ENCODE measurements around the gene SHB.
A peak's percentile ranks its signal among the peaks of the same experiment; 100 is the strongest.
"Not testable (repeated sequence)": the region's sequence is repeated elsewhere in the genome, so short reads cannot be mapped to it uniquely, and the experiment has no call there.

Gene SHB

DNA sequence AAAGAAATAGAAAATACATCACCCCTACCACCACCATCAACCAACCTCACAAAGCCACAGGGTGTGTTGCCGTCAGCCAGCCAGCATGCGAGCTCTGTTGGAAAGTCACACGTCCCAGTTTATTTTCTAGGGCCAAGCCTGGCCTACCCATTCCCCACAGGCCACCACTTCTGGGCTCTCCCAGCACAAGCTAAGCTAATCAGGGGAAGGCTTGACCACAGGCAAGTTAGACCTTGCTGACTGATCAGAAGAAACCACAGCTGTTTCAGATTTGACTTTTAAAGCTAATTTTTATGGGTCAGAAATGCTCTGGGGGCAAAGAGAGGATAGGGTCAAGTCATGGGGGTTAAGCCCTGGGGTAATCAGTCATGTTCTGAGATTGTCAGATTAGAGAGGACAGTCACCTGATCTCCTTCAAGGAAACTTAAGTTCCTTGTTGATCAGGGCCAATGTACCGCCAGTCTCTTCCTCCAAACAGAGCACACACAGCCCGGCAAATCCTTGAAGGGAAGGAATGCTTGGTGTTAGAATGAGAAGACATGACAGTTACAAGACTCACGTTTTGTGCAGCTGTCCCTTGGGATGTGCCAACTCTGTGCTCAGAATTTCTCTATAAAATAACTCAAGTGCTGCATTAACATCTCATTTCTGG lies 7.6 kb downstream of the SHB start:
- DNase-seq, result no peak

DNA sequence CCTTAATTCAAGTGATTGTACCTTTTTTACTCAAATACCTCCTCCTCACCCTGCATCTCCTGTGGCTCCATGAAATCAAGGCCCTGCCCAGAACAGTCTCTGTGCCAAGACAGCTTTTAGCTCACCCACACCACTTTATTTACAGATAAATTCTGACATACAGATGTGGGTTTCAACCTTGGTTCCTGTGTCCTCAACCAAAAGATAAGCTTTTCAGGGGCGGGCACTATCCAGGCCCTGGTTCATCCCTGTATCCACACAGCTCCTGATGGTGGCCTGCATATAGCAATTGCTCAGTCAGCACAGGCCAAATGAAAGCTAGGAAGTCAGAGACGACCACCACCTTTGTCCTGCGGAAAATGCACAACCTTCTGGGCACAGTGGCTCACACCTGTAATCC lies 8.3 kb downstream of the SHB start:
- no peak for DNase-seq

DNA sequence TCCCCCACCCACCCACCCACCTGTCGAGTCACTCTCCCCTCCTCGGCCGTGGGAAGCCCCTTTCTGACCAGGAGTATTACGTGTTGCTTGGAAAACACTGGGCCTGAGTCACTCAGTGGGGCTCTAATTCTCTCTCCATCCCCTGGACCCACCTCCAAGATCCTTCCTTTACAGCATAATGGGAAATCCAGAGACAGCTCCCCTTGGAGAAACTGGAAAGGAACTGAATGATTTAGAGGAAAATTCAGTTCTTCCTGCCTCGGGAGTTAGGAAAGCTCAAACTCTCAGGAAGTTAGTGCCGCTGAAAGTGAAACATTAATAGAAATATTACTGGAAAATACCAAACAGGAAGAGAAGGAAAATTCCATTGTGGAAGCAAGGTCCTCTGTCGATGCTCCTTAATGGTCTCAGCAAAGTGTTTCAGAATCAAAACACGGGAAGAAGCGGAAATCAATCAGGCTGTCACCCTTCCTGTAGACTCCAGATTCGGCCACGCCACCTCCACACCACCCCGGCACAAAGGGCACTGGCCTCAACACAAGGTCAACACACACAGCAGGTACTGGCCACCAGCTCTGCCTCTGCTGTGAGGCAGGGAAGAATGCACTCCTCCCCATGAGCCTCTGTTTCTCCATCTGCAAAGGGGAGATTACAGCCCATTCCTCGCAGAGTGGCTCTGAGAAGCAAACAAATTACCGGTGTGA lies 9.6 kb downstream of the SHB start:
- no peak for DNase-seq

DNA sequence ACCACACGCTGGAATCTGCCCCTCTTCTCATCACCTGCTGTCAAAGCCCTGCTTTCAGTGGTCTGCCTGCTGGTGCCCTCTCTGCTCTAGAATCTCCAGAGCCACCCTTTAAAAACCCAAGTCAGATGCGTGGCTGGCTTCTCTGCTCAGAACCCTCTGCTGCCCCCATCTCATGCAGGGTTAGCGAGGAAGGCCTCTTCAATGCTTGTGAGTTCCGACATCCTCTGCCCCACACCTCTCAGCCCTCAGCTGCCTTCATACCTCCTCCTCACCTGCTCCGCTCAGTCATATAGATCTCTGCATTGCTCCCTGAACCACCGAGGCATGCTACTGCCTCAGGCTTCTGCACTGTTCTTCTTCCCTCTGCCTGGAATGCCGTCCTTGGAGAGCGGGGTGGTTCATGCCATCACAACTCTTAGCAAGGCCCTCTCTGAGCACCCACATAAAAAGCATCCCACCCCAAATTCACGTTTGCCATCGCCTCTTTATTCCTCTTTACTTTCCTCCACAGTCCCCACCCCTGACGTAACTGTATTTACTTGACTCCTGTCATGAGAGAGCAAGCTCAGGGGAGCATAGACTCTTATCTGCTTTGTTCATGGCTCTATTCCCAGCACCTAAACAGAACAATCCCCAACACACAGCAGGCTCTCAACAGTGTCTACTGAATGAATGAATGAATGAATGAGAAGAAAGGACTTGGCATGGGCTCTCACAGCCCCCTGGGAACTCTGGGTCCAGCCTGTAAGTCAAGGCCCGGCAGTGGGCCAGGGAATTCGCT lies 10.4 kb downstream of the SHB start:
- DNase-seq, result no peak

DNA sequence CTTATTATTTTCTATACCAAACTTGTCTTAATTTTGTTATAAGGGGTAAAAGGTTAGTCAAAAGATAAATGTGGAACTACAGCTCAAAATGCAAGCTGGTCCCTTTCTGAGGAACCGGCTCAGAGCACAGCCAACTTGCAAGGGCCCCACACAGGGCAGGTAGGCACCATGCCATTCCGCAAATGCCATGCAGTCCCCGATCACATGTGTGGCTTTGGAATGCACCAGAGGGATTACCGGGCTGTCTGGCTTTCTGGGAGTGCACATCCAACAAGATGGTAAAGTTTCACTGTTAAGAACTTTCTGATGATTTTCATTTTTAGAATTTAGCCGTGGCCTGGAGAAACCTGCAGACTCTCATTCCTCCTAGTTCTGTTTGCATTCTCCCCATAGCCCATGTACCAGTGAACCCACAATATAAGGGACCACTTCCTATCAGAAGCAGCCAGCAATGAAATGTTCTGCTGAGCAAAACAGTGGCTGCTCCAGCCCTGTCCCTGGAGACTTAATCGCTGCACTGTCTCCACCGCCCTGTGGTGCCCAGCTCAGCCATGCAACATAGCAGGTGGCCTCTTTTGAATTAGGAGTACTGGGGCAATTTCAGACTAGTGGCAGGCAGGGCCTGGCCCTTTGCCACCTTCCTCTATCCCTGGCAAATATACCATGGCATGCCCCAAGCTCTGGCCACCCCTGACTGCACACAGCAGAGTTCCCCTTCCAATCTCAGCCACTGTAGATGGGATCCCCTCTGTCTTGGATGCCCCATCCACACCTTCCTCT lies 11.4 kb downstream of the SHB start:
- DNase-seq, result no peak

DNA sequence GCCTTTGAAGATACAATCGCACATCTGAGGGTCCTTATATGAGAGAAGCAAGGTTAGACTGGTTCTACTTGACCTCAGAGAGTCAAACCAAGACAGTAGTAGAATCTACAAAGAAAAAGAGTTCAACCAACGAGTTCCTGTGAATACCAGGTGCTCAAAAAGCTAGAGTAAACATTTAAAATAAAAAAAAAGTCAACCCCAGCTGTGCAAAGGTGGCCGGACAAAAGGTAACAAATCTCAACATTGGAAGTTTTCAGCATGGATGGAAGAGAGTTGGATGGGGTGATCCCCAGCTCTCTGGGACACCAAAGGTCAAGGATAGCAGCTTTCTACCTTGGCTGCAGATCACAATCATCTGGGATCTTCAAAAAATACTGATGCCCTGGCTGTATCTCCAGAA lies 14.4 kb downstream of the SHB start:
- DNase-seq, result no peak

DNA sequence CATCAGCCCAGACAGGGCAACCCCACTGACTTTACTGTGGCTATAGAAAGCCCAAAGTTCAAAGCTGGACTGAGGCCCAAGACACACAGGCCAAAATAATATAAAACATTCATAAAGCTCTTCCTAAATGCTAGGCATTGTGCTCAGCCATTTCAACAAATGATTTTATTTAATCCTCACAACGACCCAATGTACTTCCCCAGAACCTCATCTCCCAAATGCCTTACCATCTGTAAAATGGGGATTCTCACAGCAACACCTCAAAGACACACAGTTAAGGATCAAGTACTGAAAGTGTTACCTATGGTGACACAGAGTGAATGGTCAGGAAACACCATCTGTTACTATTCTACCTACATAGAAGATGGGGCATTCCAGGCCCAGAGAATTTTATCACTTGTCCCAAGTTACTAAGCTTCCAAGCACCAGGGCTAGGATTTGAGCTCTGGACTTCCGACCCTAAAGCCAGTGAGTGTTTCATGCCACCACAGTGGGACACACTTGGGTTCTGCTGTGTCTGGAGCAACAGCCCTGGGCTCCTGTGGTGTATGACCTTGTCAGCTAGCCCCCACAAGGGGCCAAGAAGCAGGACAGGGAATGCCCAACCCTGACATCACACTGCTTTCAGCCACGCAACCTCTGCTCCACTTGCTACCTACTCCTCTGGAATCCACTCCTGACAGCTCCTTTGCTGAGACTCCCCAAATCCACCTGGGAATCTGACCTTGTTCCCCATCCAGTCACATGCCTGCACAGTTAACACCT lies 15.1 kb downstream of the SHB start:
- DNase-seq, result no peak

DNA sequence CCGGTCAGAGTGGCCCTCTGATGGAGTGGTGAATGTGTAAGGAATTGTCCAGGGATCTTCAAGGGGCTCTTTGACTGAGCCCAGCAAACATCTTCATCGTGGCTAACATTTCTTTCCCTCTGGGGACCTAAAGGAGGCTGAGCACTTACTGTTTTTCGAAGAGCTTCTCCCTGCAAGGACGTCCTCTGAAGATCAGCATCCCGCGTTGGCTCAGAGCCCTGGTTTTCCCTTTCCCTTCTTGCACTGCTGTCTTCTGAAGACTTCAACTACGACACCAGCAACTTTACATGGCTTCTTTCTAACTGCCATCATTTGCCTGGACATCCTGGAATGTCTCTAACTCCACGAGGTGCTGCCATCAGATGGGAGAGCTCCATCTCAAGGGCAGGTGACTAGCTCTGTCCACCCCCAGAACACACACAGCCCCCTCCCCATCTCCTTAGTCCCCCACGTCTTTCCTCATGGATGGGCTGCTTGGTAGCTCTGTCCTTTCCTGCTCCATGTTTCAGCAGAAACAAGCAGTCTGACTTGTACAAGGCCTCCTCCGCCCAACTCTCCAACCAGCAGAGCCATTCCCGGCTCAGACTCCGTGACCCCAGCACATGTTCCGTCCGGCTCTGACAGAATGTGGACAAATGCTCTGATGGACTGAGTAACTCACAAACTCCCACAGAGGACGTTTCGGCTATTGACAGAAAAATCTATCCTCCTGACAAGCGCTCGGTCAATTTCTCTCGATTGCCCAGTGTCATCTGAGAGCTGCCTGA lies 17.1 kb downstream of the SHB start:
- DNase-seq, result no peak

DNA sequence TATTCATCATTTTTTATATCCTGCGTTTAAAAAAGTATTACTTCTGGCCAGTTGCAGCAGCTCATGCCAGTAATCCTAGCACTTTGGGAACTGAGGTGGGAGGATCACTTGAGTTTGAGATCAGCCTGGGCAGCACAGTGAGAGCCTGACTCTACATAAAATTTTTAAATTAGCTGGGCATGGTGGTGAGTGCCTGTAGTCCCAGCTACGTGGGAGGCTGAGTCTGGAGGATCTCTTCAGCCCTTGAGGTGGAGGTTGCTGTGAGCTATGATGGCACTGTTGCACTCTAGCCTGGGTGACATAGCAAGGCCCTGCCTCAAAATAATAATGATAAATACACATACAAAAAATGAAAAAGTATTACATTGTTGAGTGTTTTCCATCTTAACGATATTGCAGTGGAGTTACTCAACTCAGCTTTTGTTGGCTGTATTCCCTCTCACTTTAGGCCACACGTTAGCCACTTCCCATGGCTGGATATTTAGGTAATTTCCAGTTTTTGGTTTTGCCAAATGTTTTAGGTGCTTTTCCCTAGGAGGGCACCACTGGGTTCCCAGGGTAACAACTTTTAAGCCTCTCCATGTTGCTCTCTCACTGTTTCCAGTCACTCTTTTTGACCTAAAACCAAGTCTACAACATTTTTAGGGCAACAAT lies 20.6 kb downstream of the SHB start:
- DNase-seq, result no peak

DNA sequence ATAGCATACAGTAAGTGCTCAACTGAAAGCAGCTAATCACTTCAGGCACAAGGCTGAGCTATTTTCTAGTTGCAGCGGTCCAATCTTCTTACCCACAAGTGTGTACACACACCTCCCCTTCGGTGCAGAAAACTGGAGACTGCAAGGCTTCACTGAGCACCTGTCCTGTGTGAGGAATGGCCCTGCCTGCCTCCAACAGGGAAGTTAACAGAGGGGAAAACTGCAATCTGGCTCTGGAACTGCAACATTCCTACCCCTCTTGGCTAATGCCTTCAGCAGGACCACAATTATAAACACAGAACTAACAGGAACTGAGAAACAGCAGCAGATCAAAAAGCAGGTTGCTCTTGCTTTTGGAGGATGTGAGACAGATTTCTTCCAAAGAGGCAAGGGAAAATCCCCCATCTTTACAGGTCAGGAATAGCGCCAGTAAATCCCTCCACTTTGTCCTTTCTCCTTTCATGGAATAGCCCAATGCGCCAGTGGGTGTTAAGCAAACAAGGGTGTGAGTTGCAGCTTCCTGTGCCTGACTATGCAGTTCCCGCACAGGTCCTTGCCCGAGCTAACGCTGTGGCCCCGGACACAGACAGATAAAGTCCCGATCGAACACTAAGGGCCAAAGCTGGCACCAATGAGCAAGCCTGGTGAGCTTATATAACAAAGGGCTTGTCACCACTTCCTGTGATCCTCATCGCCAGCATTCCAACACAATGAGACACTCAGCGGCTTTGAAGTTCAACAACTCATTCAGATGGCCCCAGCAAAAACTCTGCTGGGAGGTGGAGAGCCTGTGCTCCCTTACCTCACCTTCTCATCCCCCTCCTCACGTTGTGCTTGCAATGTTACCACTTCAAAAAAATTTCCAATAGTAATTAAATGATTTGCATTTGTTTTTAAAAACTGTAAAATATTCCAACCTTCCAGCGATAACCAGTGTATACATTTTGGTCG lies 21.5 kb downstream of the SHB start:
- DNase-seq, result peak; percentile 57

DNA sequence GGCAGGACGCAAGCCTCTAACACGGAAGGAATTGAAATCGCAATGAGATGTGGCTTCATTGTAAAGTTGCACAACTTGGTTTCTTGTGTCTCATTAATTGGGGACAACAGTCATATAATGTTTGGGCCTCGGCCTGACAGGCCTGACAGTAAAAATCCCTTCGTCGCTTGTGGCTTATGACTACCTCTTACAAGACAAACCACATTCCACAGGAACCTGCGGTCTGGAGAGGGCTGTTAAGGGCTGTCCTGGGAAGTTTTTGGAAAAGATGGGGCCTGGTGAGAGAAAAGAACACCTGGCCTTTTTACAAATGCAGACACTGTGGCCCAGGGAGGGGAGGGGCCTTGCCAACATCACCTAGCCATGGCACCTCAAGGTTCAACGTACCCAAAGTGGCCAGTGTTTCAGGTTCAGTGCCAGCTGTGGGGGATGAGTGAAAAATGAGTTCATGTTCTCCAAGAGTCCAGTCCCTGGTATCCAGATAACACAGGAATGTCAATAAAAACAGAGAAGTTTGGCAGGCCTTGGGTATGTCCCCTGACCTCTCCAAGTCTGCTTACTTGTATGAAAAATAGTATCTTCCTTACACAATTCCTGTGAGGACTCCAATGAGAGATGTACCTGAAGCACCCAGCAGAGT lies 22.2 kb downstream of the SHB start:
- DNase-seq, result no peak

DNA sequence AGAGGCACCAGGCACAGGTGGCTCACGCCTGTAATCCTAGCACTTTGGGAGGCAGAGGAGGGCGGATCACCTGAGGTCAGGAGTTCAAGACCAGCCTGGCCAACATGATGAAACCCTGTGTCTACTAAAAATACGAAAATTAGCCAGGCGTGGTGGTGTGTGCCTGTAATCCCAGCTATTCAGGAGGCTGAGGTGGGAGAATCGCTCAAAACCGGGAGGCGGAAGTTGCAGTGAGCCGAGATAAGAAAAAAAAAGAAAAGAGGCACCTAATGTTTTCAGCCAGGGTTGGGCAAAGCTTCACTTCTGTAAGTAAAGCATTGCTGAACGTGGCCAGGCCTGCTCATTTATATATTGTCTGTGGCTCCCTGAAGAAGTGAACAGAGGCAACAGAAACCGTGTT lies 23.1 kb downstream of the SHB start:
- DNase-seq, result not testable (repeated sequence)

DNA sequence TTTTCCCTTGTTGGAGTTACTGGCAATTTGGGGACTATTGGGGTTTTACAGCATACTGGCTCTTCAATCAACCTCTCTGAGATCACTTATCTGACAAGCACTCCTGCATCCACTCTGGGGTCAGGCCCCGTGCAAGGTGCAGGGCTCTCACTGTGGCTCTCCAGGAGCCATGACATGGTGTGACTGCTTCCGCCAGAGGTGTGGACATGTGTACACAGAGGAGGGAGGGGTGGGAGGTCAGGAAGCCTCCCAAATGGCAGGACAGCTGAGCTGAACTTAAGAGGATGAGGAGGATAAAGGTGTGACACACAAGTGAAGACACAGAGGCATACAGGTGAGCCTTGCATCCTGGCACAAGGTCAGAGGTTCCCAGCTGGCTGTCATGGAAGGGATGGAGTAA lies 24.3 kb downstream of the SHB start:
- no peak for DNase-seq

DNA sequence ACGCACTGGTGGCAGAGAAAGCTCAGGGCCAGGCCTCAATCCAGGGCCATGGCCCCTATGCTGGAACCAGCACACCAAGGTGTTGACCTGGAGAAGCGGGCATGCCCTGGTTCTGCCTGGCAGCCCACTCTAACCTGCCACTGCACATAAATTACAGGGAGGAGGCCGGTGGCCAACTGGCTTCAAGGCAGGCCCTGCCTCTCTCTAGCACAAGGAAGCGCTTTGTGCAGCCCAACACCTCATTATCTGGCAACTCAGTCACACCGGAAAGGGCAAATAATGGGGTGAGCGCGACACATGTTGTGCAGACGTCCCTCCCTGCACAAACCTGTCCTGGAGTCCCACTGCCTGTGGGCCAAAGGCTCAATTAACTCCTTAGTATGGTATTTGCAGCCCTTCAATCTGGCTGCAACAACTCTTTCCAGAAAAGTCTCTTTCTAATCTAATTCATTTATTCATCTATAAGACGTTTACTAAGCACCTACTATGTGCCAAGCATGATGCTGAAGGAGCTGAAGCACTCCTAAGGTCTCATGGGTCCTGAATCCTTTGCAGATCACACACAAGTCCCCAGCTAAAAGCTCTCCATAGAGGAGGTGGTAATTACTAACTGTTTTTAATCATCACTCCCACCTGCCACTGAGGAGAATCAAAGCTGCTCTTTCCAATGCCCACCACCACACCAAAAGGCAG lies 24.9 kb downstream of the SHB start:
- no peak for DNase-seq

DNA sequence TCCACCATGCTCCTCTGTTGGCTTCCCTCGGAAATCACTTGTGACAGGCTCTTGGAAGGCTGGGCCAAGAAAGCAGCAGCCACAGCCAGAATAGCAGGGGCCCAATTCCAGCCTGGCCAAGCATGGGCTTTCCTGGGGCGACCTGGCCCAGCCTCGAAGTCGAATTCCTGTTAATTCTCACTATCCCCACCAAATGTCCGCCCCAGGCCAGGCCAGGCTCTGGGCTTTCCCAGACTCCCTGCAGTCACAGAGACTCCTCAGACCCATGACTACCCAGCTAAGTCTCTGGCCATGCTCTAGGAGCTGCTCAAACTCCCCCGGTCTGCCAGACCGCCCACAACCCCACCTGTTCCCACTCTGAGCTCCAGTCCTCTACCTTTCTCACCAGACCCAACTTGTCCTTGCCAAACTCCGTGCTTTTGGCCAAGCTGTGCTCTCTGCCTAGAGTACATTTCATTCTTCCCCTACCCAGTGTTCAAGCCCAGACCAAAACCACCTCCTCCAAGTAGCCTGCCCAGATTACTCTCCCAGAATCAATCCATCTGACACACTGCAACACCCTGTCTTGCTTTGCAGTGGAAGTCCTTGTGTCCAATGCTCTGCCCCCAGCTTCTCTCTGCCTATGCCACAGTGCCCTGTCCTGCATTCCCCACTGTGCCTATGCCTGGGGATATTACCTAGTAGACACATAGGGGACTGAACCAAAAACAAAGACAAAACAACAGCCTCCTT lies 26.2 kb downstream of the SHB start:
- DNase-seq, result no peak

DNA sequence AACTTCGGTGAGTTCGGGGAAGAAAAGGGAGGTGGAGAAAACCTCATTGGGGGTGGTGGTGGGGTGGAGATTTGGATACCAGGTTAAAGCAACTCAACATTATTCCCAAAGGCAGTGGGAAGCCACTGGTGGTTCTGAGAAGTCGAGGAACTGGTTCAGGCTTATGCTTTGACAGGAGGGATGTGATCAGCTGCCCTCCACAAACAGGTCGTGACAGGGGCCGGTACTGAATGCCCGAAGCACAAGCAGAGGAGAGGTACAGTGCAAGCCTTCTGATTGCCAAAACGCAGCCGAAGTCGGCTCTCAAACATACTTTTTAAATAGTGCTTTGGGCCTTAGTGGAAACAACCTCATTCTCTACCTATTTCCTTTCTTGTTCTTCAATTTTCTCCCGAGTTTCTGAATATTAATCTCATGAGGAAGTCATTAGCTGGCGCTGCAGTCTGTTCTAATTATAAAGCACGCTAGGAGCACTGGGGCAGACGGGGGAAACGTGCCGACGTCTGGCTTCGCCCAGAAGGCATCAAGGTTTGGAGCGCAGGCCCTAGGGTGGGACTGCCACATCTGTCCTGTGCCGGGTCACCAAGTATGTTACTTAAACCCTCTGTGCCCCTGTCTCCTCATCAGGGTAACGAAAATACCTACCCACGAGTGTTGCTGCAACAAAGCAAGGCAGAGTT lies 27.3 kb downstream of the SHB start:
- DNase-seq, result no peak

DNA sequence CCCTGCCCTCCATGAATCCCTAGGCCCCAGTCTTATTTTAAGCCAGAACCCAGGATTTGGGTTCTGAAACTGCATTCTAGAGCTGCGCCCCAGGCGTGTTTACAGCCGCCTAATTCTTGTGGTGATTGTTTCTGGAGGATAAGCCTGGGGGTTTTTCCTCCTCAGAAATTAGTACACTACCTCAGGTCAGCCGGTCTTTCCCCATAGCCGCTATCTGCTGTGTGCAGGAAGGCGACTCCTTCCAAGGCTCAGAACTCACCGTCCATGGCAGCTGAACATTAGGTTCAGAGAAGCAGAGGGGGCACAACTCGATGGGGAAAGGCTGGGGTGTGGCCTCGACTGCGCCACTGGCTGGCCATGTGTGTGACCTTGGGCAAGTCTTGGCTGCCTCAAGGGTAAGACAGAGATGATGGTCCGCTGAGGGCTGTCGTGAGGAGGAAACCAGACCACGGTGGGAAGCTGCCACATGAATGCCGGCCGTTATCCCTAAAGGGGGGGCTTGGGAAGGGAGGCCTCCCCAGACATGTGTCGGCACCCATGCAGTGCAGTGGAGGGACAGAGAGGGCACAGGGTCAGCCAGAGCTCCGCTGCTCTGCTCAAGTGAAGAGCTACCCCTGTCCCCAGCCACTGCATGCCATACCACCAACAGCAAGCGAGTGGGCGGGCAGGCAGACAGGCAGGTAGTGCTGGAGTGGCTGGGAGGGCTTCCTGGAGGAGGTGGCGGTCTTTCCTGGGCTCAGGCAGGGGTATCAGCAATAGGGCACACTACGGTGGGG lies 28.9 kb downstream of the SHB start:
- no peak for DNase-seq

All from midbrain (tissue), 1 donor.